ENCODE data around the gene LRRC17. TPM values are rescaled to one million over a fixed set of nuclear protein-coding genes. Genes with fewer than 3 reads are reported as not detected.

The LRRC17 gene
- total and polyA plus RNA-seq, 2 of the 4 experiments (the other 2 are of a cell fraction), result 250 to 280 TPM

GRCh38 chr7:102991540-102992214 lies 78.9 kb downstream of the LRRC17 start:
- Histone ChIP-seq H3K23ac (ENCODE audit: low read depth, low read length) (peak overlapping the region; percentile 43; the same call in 1 of the 2 replicates), H2AK9ac (replicated peaks; ENCODE audit: low read depth, low read length, poor library complexity) (peak overlapping the region; percentile 43), H3K9me1 (ENCODE audit: insufficient read depth, low read length) (peaks cover 12% of the 10 kb centered on the region), H4K5ac (ENCODE audit: low read depth, low read length) (peak overlapping the region; percentile 83), H2AK5ac (ENCODE audit: low read depth, low read length) (peak overlapping the region; percentile 84), H4K8ac (ENCODE audit: low read depth in 2 of 2, low read length in 2 of 2) (peak overlapping the region; percentile 27 to 80), H2BK5ac (ENCODE audit: low read depth, low read length, poor library complexity, severe bottlenecking) (peak overlapping the region; percentile 78), H3K56ac (ENCODE audit: extremely low read depth, insufficient read depth, low read length) (peak overlapping the region; percentile 59; the same call in 1 of the 2 replicates), H2BK15ac (ENCODE audit: low read depth, low read length) (peak overlapping the region; percentile 93), H3K18ac (ENCODE audit: low read depth, low read length) (peak overlapping the region; percentile 88), H2BK20ac (ENCODE audit: low read depth, low read length) (peak overlapping the region; percentile 99), H3K4me2 (ENCODE audit: low read depth, low read length) (peak overlapping the region; percentile 30; the same call in 1 of the 2 replicates), H3K79me1 (ENCODE audit: low read depth in 1 of 2, low read length in 2 of 2) (no peaks in the 10 kb centered on the region), H4K20me1 (ENCODE audit: insufficient read depth, low read length) (no peaks in the 10 kb centered on the region), H3K14ac (replicated peaks; ENCODE audit: low read depth, low read length) (peak overlapping the region; percentile 69), H3K27ac (ENCODE audit: insufficient read depth, low read length) (peak overlapping the region; percentile 79), H3K36me3 (ENCODE audit: control insufficient read depth, insufficient read depth, low read length) (no peaks in the 10 kb centered on the region), H3K27me3 (ENCODE audit: control insufficient read depth, insufficient read depth, low read length) (no peaks in the 10 kb centered on the region), H3K9me3 (ENCODE audit: control insufficient read depth, insufficient read depth, low read length) (no peaks in the 10 kb centered on the region), H2BK120ac (ENCODE audit: low read depth, low read length) (peak overlapping the region; percentile 97), H2AFZ (replicated peaks; ENCODE audit: low read length, poor library complexity) (peak overlapping the region; percentile 69), H3K4me3 (ENCODE audit: insufficient read depth, low read depth, low read length) (no peak overlapping the region), H3K4me1 (ENCODE audit: control insufficient read depth, insufficient read depth, low read length) (peaks cover 18% of the 10 kb centered on the region), H3K9ac (ENCODE audit: low read depth, low read length) (0 out of 2 replicates have a peak overlapping the region, but pooled peaks have one; percentile 3), H4K91ac (ENCODE audit: insufficient read depth, low read depth, low read length) (peak overlapping the region; percentile 92), H3K4ac (ENCODE audit: low read depth, low read length) (peak overlapping the region; percentile 96)
- TF ChIP-seq BHLHE40 (IDR thresholded peaks at IDR 0.05; ENCODE audit: low read depth, low read length) (peak; percentile 83), CEBPB (IDR thresholded peaks at IDR 0.05; ENCODE audit: low read depth, low read length) (0 out of 2 replicates have a peak, but pooled peaks have one; percentile 11), MXI1 (IDR thresholded peaks at IDR 0.05; ENCODE audit: borderline replicate concordance, low read depth, low read length) (0 out of 2 replicates have a peak, but pooled peaks have one; percentile 14), FOS (IDR thresholded peaks at IDR 0.05; ENCODE audit: low read depth, low read length) (peak; percentile 99), ELK1 (IDR thresholded peaks at IDR 0.05; ENCODE audit: borderline replicate concordance, low read depth, low read length) (no peak), POLR2A (IDR thresholded peaks at IDR 0.05; ENCODE audit: low read depth, low read length) (no peak), NFE2L2 (IDR thresholded peaks at IDR 0.05; ENCODE audit: low read depth, low read length) (peak; percentile 72; the same call in 1 of the 2 replicates), MAFK (IDR thresholded peaks at IDR 0.05; ENCODE audit: low read depth, low read length) (peak; percentile 29), RAD21 (IDR thresholded peaks at IDR 0.05; ENCODE audit: low read length) (peak; percentile 10; the same call in 1 of the 2 replicates), CHD1 (IDR thresholded peaks at IDR 0.05; ENCODE audit: low read depth, low read length) (peak; percentile 67; the same call in 1 of the 2 replicates)
- ChIA-PET CTCF (no interaction called here), POLR2A (ENCODE audit: unreplicated experiment) (interaction anchor here (0.6 kb wide), 1 partner anchor 1900 kb away, joined by 3 read pairs; no protein-coding TSS in a partner anchor)
- WGBS, 2 experiments (ENCODE audit: extremely low coverage in 2 of 2, insufficient read length in 1 of 2), result 0% methylated on average over 1 of the region's 2 CpGs; no CpG with 5 or more reads in 1 of the 2 experiments
- DNase-seq (peak; percentile 99), ATAC-seq (ENCODE audit: low read depth) (peak; percentile 90)
- in situ Hi-C loops (cut with MboI; ENCODE audit: low sequenced_read_pairs), result no loop called here
- dilution Hi-C loops (cut with HindIII; ENCODE audit: low sequenced_read_pairs, unreplicated experiment), result no loop called here
- intact Hi-C loops (cut with micrococcal nuclease), result no loop called here
- BruUV-seq (replicated peaks), result no TSS peak

Measured in IMR-90 (cell line).